ENCODE measurements around the gene IQGAP2. TPM values are rescaled to one million over a fixed set of nuclear protein-coding genes. Genes with fewer than 3 reads are reported as not detected.

Gene IQGAP2
- total RNA-seq, 1 experiment from 2014 or later: not detected

GRCh38 chr5:76657683-76658311 lies 254.7 kb downstream of the IQGAP2 start:
- ChIA-PET POLR2A (ENCODE audit: unreplicated experiment) (no interaction called here), CTCF (no interaction called here)
- TF ChIP-seq EZH2 (IDR thresholded peaks at IDR 0.05; ENCODE audit: low read length, unreplicated experiment) (no peak), EZH2phosphoT487 (IDR thresholded peaks at IDR 0.05; ENCODE audit: borderline replicate concordance, low read length) (no peak), CTCF (conservative IDR thresholded peaks at IDR 0.05; ENCODE audit: low read depth, low read length) (no peak)
- Histone ChIP-seq H4K20me1 (ENCODE audit: low read length) (no peaks in the 10 kb centered on the region), H3K27me3 (ENCODE audit: low read length) (no peaks in the 10 kb centered on the region), H3K9me3 (ENCODE audit: low read length) (no peaks in the 10 kb centered on the region), H3K9me2 (replicated peaks; ENCODE audit: low read length) (no peaks in the 10 kb centered on the region), H3K4me1 (ENCODE audit: insufficient read depth, low read length) (no peaks in the 10 kb centered on the region), H3K79me2 (ENCODE audit: low read length) (no peaks in the 10 kb centered on the region), H3F3A (ENCODE audit: low read length, unreplicated experiment) (no peaks in the 10 kb centered on the region), H3K27ac (ENCODE audit: low read length) (no peak overlapping the region), H3K36me3 (ENCODE audit: low read depth, low read length) (no peaks in the 10 kb centered on the region), H2AFZ (ENCODE audit: low read length) (no peak overlapping the region), H3K9ac (ENCODE audit: low read length) (no peak overlapping the region), H3K4me3 (ENCODE audit: low read length) (no peak overlapping the region), H3K4me2 (ENCODE audit: low read length) (no peak overlapping the region)
- DNase-seq (no peak), ATAC-seq (no peak)
- intact Hi-C loops (cut with micrococcal nuclease): no loop called here
- no TSS peak for BruUV-seq (replicated peaks)

GRCh38 chr5:76660360-76660759 lies 257.3 kb downstream of the IQGAP2 start:
- H3K4me3 ChIP-seq (ENCODE audit: low read length): no peak overlapping the region
- ATAC-seq: peak; percentile 38; the same call in 1 of the 2 replicates
- no peak overlapping the region for H3K9ac ChIP-seq (ENCODE audit: low read length)
- H3K9me3 ChIP-seq (ENCODE audit: low read length): no peaks in the 10 kb centered on the region
- H3K27ac ChIP-seq (ENCODE audit: low read length): no peak overlapping the region
- no peak overlapping the region for H3K4me2 ChIP-seq (ENCODE audit: low read length)
- H3K9me2 ChIP-seq (replicated peaks; ENCODE audit: low read length): no peaks in the 10 kb centered on the region
- no peaks in the 10 kb centered on the region for H3K4me1 ChIP-seq (ENCODE audit: insufficient read depth, low read length)
- no peaks in the 10 kb centered on the region for H3K27me3 ChIP-seq (ENCODE audit: low read length)
- H3K79me2 ChIP-seq (ENCODE audit: low read length): no peaks in the 10 kb centered on the region
- no peak overlapping the region for H2AFZ ChIP-seq (ENCODE audit: low read length)
- H3K36me3 ChIP-seq (ENCODE audit: low read depth, low read length): no peaks in the 10 kb centered on the region
- H3F3A ChIP-seq (ENCODE audit: low read length, unreplicated experiment): no peaks in the 10 kb centered on the region
- ChIA-PET CTCF (no interaction called here), POLR2A (ENCODE audit: unreplicated experiment) (no interaction called here)
- DNase-seq: no peak
- no peaks in the 10 kb centered on the region for H4K20me1 ChIP-seq (ENCODE audit: low read length)
- TF ChIP-seq EZH2phosphoT487 (IDR thresholded peaks at IDR 0.05; ENCODE audit: borderline replicate concordance, low read length) (no peak), CTCF (conservative IDR thresholded peaks at IDR 0.05; ENCODE audit: low read depth, low read length) (no peak), EZH2 (IDR thresholded peaks at IDR 0.05; ENCODE audit: low read length, unreplicated experiment) (no peak)
- no TSS peak for BruUV-seq (replicated peaks)
- intact Hi-C loops (cut with micrococcal nuclease): no loop called here

- Histone ChIP-seq H3K36me3 (ENCODE audit: low read depth, low read length) (no peaks in the 10 kb centered on the region), H3K4me2 (ENCODE audit: low read length) (no peak overlapping the region), H3K4me1 (ENCODE audit: insufficient read depth, low read length) (no peaks in the 10 kb centered on the region), H3K9me2 (replicated peaks; ENCODE audit: low read length) (no peaks in the 10 kb centered on the region), H3K9me3 (ENCODE audit: low read length) (no peaks in the 10 kb centered on the region), H3K4me3 (ENCODE audit: low read length) (no peak overlapping the region), H3K79me2 (ENCODE audit: low read length) (no peaks in the 10 kb centered on the region), H3K9ac (ENCODE audit: low read length) (no peak overlapping the region), H4K20me1 (ENCODE audit: low read length) (no peaks in the 10 kb centered on the region), H3K27ac (ENCODE audit: low read length) (no peak overlapping the region), H3F3A (ENCODE audit: low read length, unreplicated experiment) (no peaks in the 10 kb centered on the region), H2AFZ (ENCODE audit: low read length) (no peak overlapping the region), H3K27me3 (ENCODE audit: low read length) (no peaks in the 10 kb centered on the region)
- ATAC-seq (no peak), DNase-seq (no peak)
- ChIA-PET POLR2A (ENCODE audit: unreplicated experiment) (no interaction called here), CTCF (no interaction called here)
- no TSS peak for BruUV-seq (replicated peaks)
- intact Hi-C loops (cut with micrococcal nuclease): no loop called here
- TF ChIP-seq EZH2 (IDR thresholded peaks at IDR 0.05; ENCODE audit: low read length, unreplicated experiment) (no peak), EZH2phosphoT487 (IDR thresholded peaks at IDR 0.05; ENCODE audit: borderline replicate concordance, low read length) (no peak), CTCF (conservative IDR thresholded peaks at IDR 0.05; ENCODE audit: low read depth, low read length) (no peak)
Measured at GRCh38 chr5:76662521-76662920, 259.4 kb downstream of the IQGAP2 start.

Data from PC-3 (cell line).